ENCODE measurements around the gene SHPK.
A peak's percentile ranks its signal among the peaks of the same experiment; 100 is the strongest.

SHPK gene

DNA sequence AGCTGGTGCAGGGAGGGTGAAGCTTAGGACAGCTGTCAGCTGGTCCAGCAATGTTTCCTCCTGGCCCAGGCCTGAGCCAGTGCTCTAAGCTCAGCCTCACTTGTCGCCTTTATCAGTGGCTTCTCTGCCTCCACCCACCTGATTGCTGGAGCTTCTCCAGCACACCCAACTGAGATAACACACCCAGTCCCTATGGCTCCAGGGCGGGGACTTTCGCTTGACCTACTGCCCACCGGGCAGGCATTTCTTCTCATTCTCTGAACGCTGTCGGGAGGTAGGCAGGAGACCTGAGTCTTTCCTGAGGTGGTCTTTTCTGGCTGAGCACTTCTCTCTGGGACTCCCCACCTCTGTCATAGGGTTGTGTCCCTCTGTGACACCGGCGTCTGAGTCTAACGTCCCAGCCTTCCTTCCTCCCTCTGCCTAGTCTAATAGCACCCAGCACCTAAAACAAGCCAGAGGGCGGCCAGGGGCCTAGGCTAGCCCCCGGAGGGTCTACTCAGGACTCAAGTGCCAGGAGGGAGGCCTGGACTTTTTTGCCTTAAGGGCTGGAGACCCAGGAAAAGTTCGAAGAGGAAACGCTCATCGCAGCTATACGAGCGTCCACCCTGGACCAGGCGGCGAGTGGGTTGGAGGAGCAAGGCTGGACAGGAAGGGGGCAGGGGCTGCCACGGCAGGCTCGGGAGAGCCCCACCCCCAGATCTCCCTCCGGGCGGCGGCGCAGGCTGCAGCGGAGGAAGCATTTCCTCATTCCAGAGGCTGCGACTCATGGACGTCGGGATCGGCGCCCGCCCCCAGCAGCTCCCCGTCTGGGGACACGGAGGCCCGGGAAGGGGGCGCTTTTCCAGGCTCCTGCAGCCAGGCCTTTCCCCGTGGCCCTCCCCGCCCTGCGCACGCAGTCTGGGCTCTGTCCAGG lies 31.6 kb upstream of the SHPK start (continued):
- no peak for TF ChIP-seq ZNF354C (tag by site-specific recombination; IDR thresholded peaks at IDR 0.05; ENCODE audit: borderline replicate concordance, low read depth)
- TF ChIP-seq, protein P1, sequence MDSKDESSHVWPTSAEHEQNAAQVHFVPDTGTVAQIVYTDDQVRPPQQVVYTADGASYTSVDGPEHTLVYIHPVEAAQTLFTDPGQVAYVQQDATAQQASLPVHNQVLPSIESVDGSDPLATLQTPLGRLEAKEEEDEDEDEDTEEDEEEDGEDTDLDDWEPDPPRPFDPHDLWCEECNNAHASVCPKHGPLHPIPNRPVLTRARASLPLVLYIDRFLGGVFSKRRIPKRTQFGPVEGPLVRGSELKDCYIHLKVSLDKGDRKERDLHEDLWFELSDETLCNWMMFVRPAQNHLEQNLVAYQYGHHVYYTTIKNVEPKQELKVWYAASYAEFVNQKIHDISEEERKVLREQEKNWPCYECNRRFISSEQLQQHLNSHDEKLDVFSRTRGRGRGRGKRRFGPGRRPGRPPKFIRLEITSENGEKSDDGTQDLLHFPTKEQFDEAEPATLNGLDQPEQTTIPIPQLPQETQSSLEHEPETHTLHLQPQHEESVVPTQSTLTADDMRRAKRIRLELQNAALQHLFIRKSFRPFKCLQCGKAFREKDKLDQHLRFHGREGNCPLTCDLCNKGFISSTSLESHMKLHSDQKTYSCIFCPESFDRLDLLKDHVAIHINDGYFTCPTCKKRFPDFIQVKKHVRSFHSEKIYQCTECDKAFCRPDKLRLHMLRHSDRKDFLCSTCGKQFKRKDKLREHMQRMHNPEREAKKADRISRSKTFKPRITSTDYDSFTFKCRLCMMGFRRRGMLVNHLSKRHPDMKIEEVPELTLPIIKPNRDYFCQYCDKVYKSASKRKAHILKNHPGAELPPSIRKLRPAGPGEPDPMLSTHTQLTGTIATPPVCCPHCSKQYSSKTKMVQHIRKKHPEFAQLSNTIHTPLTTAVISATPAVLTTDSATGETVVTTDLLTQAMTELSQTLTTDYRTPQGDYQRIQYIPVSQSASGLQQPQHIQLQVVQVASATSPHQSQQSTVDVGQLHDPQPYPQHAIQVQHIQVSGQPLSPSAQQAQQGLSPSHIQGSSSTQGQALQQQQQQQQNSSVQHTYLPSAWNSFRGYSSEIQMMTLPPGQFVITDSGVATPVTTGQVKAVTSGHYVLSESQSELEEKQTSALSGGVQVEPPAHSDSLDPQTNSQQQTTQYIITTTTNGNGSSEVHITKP (tag by site-specific recombination; IDR thresholded peaks at IDR 0.05) = 0 out of 2 replicates have a peak, but pooled peaks have one; percentile 29
- TF ChIP-seq ZNF510 (tag by site-specific recombination; IDR thresholded peaks at IDR 0.05; ENCODE audit: insufficient replicate concordance) = no peak
- 0 out of 2 replicates have a peak, but pooled peaks have one; percentile 35 for TF ChIP-seq ZNF76 (tag by site-specific recombination; IDR thresholded peaks at IDR 0.05; ENCODE audit: borderline replicate concordance, low read depth)
- TF ChIP-seq, protein P2, sequence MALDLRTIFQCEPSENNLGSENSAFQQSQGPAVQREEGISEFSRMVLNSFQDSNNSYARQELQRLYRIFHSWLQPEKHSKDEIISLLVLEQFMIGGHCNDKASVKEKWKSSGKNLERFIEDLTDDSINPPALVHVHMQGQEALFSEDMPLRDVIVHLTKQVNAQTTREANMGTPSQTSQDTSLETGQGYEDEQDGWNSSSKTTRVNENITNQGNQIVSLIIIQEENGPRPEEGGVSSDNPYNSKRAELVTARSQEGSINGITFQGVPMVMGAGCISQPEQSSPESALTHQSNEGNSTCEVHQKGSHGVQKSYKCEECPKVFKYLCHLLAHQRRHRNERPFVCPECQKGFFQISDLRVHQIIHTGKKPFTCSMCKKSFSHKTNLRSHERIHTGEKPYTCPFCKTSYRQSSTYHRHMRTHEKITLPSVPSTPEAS (tag by site-specific recombination; IDR thresholded peaks at IDR 0.05) = no peak
- no peak for TF ChIP-seq ZNF548 (tag by site-specific recombination; IDR thresholded peaks at IDR 0.05)
- no peak for TF ChIP-seq ZNF23 (tag by site-specific recombination; IDR thresholded peaks at IDR 0.05; ENCODE audit: borderline replicate concordance)
- no peak for TF ChIP-seq KLF7 (tag by site-specific recombination; IDR thresholded peaks at IDR 0.05; ENCODE audit: borderline replicate concordance)
- TF ChIP-seq, protein P3, sequence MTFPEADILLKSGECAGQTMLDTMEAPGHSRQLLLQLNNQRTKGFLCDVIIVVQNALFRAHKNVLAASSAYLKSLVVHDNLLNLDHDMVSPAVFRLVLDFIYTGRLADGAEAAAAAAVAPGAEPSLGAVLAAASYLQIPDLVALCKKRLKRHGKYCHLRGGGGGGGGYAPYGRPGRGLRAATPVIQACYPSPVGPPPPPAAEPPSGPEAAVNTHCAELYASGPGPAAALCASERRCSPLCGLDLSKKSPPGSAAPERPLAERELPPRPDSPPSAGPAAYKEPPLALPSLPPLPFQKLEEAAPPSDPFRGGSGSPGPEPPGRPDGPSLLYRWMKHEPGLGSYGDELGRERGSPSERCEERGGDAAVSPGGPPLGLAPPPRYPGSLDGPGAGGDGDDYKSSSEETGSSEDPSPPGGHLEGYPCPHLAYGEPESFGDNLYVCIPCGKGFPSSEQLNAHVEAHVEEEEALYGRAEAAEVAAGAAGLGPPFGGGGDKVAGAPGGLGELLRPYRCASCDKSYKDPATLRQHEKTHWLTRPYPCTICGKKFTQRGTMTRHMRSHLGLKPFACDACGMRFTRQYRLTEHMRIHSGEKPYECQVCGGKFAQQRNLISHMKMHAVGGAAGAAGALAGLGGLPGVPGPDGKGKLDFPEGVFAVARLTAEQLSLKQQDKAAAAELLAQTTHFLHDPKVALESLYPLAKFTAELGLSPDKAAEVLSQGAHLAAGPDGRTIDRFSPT (tag by site-specific recombination; IDR thresholded peaks at IDR 0.05) = no peak
- peak; percentile 55 for TF ChIP-seq SCRT2 (tag by site-specific recombination; IDR thresholded peaks at IDR 0.05)
- TF ChIP-seq, protein P4, sequence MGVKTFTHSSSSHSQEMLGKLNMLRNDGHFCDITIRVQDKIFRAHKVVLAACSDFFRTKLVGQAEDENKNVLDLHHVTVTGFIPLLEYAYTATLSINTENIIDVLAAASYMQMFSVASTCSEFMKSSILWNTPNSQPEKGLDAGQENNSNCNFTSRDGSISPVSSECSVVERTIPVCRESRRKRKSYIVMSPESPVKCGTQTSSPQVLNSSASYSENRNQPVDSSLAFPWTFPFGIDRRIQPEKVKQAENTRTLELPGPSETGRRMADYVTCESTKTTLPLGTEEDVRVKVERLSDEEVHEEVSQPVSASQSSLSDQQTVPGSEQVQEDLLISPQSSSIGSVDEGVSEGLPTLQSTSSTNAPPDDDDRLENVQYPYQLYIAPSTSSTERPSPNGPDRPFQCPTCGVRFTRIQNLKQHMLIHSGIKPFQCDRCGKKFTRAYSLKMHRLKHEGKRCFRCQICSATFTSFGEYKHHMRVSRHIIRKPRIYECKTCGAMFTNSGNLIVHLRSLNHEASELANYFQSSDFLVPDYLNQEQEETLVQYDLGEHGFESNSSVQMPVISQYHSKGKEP (tag by site-specific recombination; IDR thresholded peaks at IDR 0.05) = no peak
- peak; percentile 96 for TF ChIP-seq GLIS2 (tag by site-specific recombination; IDR thresholded peaks at IDR 0.05)
- TF ChIP-seq ZNF169 (tag by site-specific recombination; IDR thresholded peaks at IDR 0.05) = no peak
- TF ChIP-seq ZNF664 (tag by site-specific recombination; IDR thresholded peaks at IDR 0.05) = no peak
- TF ChIP-seq EGR2 (tag by site-specific recombination; IDR thresholded peaks at IDR 0.05; ENCODE audit: low read depth) = peak; percentile 75
- TF ChIP-seq ZNF621 (tag by site-specific recombination; IDR thresholded peaks at IDR 0.05) = no peak
- TF ChIP-seq, protein P5, sequence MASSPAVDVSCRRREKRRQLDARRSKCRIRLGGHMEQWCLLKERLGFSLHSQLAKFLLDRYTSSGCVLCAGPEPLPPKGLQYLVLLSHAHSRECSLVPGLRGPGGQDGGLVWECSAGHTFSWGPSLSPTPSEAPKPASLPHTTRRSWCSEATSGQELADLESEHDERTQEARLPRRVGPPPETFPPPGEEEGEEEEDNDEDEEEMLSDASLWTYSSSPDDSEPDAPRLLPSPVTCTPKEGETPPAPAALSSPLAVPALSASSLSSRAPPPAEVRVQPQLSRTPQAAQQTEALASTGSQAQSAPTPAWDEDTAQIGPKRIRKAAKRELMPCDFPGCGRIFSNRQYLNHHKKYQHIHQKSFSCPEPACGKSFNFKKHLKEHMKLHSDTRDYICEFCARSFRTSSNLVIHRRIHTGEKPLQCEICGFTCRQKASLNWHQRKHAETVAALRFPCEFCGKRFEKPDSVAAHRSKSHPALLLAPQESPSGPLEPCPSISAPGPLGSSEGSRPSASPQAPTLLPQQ (tag by site-specific recombination; IDR thresholded peaks at IDR 0.05) = no peak; the same call in 1 of the 2 replicates
- TF ChIP-seq GFI1B (tag by site-specific recombination; IDR thresholded peaks at IDR 0.05) = no peak
- no peak for TF ChIP-seq ZNF785 (tag by site-specific recombination; IDR thresholded peaks at IDR 0.05)
- TF ChIP-seq ZFP69B (tag by site-specific recombination; IDR thresholded peaks at IDR 0.05) = no peak
- no peak for TF ChIP-seq OVOL3 (tag by site-specific recombination; IDR thresholded peaks at IDR 0.05)
- TF ChIP-seq ZBTB21 (tag by site-specific recombination; IDR thresholded peaks at IDR 0.05) = 0 out of 2 replicates have a peak, but pooled peaks have one; percentile 32
- TF ChIP-seq, protein P6, sequence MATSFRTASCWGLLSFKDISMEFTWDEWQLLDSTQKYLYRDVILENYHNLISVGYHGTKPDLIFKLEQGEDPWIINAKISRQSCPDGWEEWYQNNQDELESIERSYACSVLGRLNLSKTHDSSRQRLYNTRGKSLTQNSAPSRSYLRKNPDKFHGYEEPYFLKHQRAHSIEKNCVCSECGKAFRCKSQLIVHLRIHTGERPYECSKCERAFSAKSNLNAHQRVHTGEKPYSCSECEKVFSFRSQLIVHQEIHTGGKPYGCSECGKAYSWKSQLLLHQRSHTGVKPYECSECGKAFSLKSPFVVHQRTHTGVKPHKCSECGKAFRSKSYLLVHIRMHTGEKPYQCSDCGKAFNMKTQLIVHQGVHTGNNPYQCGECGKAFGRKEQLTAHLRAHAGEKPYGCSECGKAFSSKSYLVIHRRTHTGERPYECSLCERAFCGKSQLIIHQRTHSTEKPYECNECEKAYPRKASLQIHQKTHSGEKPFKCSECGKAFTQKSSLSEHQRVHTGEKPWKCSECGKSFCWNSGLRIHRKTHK (tag by site-specific recombination; IDR thresholded peaks at IDR 0.05) = no peak
- TF ChIP-seq, protein P7, sequence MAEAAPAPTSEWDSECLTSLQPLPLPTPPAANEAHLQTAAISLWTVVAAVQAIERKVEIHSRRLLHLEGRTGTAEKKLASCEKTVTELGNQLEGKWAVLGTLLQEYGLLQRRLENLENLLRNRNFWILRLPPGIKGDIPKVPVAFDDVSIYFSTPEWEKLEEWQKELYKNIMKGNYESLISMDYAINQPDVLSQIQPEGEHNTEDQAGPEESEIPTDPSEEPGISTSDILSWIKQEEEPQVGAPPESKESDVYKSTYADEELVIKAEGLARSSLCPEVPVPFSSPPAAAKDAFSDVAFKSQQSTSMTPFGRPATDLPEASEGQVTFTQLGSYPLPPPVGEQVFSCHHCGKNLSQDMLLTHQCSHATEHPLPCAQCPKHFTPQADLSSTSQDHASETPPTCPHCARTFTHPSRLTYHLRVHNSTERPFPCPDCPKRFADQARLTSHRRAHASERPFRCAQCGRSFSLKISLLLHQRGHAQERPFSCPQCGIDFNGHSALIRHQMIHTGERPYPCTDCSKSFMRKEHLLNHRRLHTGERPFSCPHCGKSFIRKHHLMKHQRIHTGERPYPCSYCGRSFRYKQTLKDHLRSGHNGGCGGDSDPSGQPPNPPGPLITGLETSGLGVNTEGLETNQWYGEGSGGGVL (tag by site-specific recombination; IDR thresholded peaks at IDR 0.05) = peak; percentile 25; the same call in 1 of the 2 replicates

Measured in HEK293 (cell line).